GM18868 (cell line): ENCODE data around the gene HHEX.
"Not testable (repeated sequence)": the region's sequence is repeated elsewhere in the genome, so short reads cannot be mapped to it uniquely, and the experiment has no call there.

Experiments
- ATAC-seq: cut with Tn5 transposase; IDR thresholded peaks from one replicate; pipeline ENCODE4 v1.9.1; 2021; ENCODE audit warnings: mild to moderate bottlenecking, moderate library complexity; ENCODE audit not compliant: unreplicated experiment

Gene HHEX

GRCh38 chr10:92689663-92690210, at the start of gene HHEX:
Gene HHEX (plus strand): TSS chr10:92689955. CDS start chr10:92689987, 32 bp downstream.
- ATAC-seq = peak; percentile 53

- ATAC-seq = no peak
Measured at GRCh38 chr10:92640107-92640506, 49.6 kb upstream of the HHEX start.

GRCh38 chr10:92641492-92641891, 48.3 kb upstream of the HHEX start:
- no peak for ATAC-seq

GRCh38 chr10:92644921-92645320, 44.8 kb upstream of the HHEX start:
- ATAC-seq = no peak

GRCh38 chr10:92650864-92651263, 38.9 kb upstream of the HHEX start:
- ATAC-seq = not testable (repeated sequence)

- ATAC-seq = no peak
Measured at GRCh38 chr10:92655426-92655825, 34.3 kb upstream of the HHEX start.

GRCh38 chr10:92656266-92656961, 33.3 kb upstream of the HHEX start:
- ATAC-seq = no peak

GRCh38 chr10:92657024-92657423, 32.7 kb upstream of the HHEX start:
- ATAC-seq = no peak

GRCh38 chr10:92662848-92663247, 26.9 kb upstream of the HHEX start:
- ATAC-seq = no peak

- no peak for ATAC-seq
Measured at GRCh38 chr10:92664322-92664721, 25.4 kb upstream of the HHEX start.

GRCh38 chr10:92667078-92667477, 22.7 kb upstream of the HHEX start:
- no peak for ATAC-seq

GRCh38 chr10:92677708-92678107, 12.0 kb upstream of the HHEX start:
- no peak for ATAC-seq

- ATAC-seq = no peak
Measured at GRCh38 chr10:92678206-92678605, 11.5 kb upstream of the HHEX start.

GRCh38 chr10:92681306-92681834, 8.4 kb upstream of the HHEX start:
- no peak for ATAC-seq

GRCh38 chr10:92688573-92688926, 1.2 kb upstream of the HHEX start:
- ATAC-seq = no peak

- peak; percentile 21 for ATAC-seq
Measured at GRCh38 chr10:92688927-92689662, 660 bp upstream of the HHEX start.

- ATAC-seq = no peak
Measured at GRCh38 chr10:92690211-92690914, 608 bp downstream of the HHEX start.

GRCh38 chr10:92690915-92691590, 1.3 kb downstream of the HHEX start:
- no peak for ATAC-seq

- ATAC-seq = no peak
Measured at GRCh38 chr10:92691591-92692079, 1.9 kb downstream of the HHEX start.

- no peak for ATAC-seq
Measured at GRCh38 chr10:92692080-92692671, 2.4 kb downstream of the HHEX start.
